Breast epithelium (tissue), 4 donors: ENCODE data around the gene VEPH1. TPM values are rescaled to one million over a fixed set of nuclear protein-coding genes. Genes with fewer than 3 reads are reported as not detected.

Experiments
- DNase-seq, 2 donors: peaks; one replicate each; pipeline ENCODE4 v3.0.0-alpha.2; 2019; ENCODE audit warnings: low spot score in 2 of 2
- H3K27ac ChIP-seq, 2 donors: fragments of 200-600 bp; sonication (generic) in 1 of 2; one replicate each; pipeline ENCODE4 v1.5.1; 2016 to 2019; ENCODE audit warnings: mild to moderate bottlenecking in 1 of 2
- H3K27me3 ChIP-seq, 2 donors: fragments of 200-600 bp; sonication (generic) in 1 of 2; one replicate each; pipeline versions ENCODE4 v1.5.1 to v1.6.0; 2017 to 2019; ENCODE audit warnings: control low read depth in 1 of 2, mild to moderate bottlenecking in 1 of 2
- H3K36me3 ChIP-seq: fragments of 200-600 bp; one replicate; pipeline ENCODE4 v1.5.1; 2019
- H3K4me1 ChIP-seq, 2 donors: fragments of 200-600 bp; sonication (generic); one replicate each; pipeline ENCODE4 v1.5.1; 2016 to 2019; ENCODE audit warnings: control low read depth in 1 of 2
- H3K4me3 ChIP-seq, 3 donors: fragments of 200-600 bp; sonication (generic); 1 replicate in 2 of 3; 2 replicates in 1 of 3; pipeline ENCODE4 v1.5.1; 2016 to 2019; ENCODE audit warnings: mild to moderate bottlenecking in 3 of 3, moderate library complexity in 2 of 3
- H3K9me3 ChIP-seq, 2 donors: fragments of 200-600 bp; sonication (generic) in 1 of 2; one replicate each; pipeline ENCODE4 v1.5.1; 2016 to 2019; ENCODE audit warnings: control low read depth in 1 of 2
- CTCF ChIP-seq, 3 donors: fragments of 450-650 bp; IDR thresholded peaks; one replicate each; pipeline ENCODE4 v1.5.1; 2016 to 2017; ENCODE audit warnings: antibody characterized with exemption in 3 of 3, mild to moderate bottlenecking in 3 of 3, moderate library complexity in 3 of 3
- POLR2A ChIP-seq: fragments of 450-650 bp; IDR thresholded peaks from one replicate; pipeline ENCODE4 v1.6.1; 2016; ENCODE audit warnings: antibody characterized with exemption, mild to moderate bottlenecking, moderate library complexity
- POLR2AphosphoS5 ChIP-seq, 3 donors: sonication (generic); formaldehyde crosslinking; IDR thresholded peaks; one replicate each; pipeline ENCODE4 v1.6.1; 2017; ENCODE audit warnings: antibody characterized with exemption in 3 of 3
- intact Hi-C: fragments of 100-400 bp; cut with DNase I; formaldehyde crosslinking; loops from one replicate; pipeline ENCODE4 v1.15.1; 2023; ENCODE audit warnings: low total_unique reads
- total RNA-seq, 3 donors: library from RNA; depleted of rRNA; stranded (reverse); fragments of >200 nt; gene quantifications; one replicate each; pipeline ENCODE4 v1.1.0, GENCODE V29; 2016

The VEPH1 gene
- total RNA-seq, 3 donors from 2014 or later = under 0.01 to 20.9 (median 8.8) TPM

- Histone ChIP-seq H3K4me3 (peak within 1 kb of the TSS; percentile 57 to 82 (median 61)), H3K36me3 (no peaks in the 10 kb centered on the region), H3K4me1 (peaks cover 0 to 6% of the 10 kb centered on the region in 2 donors), H3K9me3 (no peaks in the 10 kb centered on the region), H3K27me3 (no peaks in the 10 kb centered on the region), H3K27ac (peak within 1 kb of the TSS in 1 of 2 donors; percentile 66)
- DNase-seq = peak in 1 of 2 donors; percentile 20
- intact Hi-C loops = no loop called here
- TF ChIP-seq POLR2AphosphoS5 (IDR thresholded peaks at IDR 0.05) (peak in 1 of 3 donors; percentile 34), CTCF (IDR thresholded peaks at IDR 0.05) (no peak), POLR2A (no peak)
These were observed 66.5 kb downstream of the VEPH1 start, which contains the start of gene PTX3 for GRCh38 chr3:157436583-157437291. Gene PTX3 (plus strand): TSS chr3:157436850. CDS start chr3:157436934, 84 bp downstream.

GRCh38 chr3:157429708-157430107, 73.5 kb downstream of the VEPH1 start:
- intact Hi-C loops = loop anchor here (5.0 kb wide), 1 partner anchor 1732 kb away; no protein-coding TSS in a partner anchor
- no peaks in the 10 kb centered on the region for H3K9me3 ChIP-seq
- no peaks in the 10 kb centered on the region for H3K36me3 ChIP-seq

GRCh38 chr3:157428853-157429252, 74.4 kb downstream of the VEPH1 start:
- Histone ChIP-seq H3K36me3 (no peaks in the 10 kb centered on the region), H3K27ac (no peak overlapping the region), H3K27me3 (no peaks in the 10 kb centered on the region), H3K9me3 (no peaks in the 10 kb centered on the region), H3K4me3 (no peak overlapping the region), H3K4me1 (no peaks in the 10 kb centered on the region)
- intact Hi-C loops = no loop called here
- TF ChIP-seq CTCF (IDR thresholded peaks at IDR 0.05) = no peak
- no peak for TF ChIP-seq POLR2A
- TF ChIP-seq POLR2AphosphoS5 (IDR thresholded peaks at IDR 0.05) = no peak
- no peak for DNase-seq

More at GRCh38 chr3:157429708-157430107, 73.5 kb downstream of the VEPH1 start:
- Histone ChIP-seq H3K27ac (no peak overlapping the region), H3K4me3 (no peak overlapping the region), H3K4me1 (no peaks in the 10 kb centered on the region), H3K27me3 (no peaks in the 10 kb centered on the region)
- TF ChIP-seq POLR2AphosphoS5 (IDR thresholded peaks at IDR 0.05) (no peak), CTCF (IDR thresholded peaks at IDR 0.05) (no peak), POLR2A (no peak)
- no peak for DNase-seq

GRCh38 chr3:157427901-157428300, 75.3 kb downstream of the VEPH1 start:
- no peaks in the 10 kb centered on the region for H3K27me3 ChIP-seq
- intact Hi-C loops = no loop called here
- H3K4me3 ChIP-seq = no peak overlapping the region
- H3K4me1 ChIP-seq = no peaks in the 10 kb centered on the region
- TF ChIP-seq POLR2A (no peak), POLR2AphosphoS5 (IDR thresholded peaks at IDR 0.05) (no peak), CTCF (IDR thresholded peaks at IDR 0.05) (no peak)
- no peak overlapping the region for H3K27ac ChIP-seq
- H3K36me3 ChIP-seq = no peaks in the 10 kb centered on the region
- no peaks in the 10 kb centered on the region for H3K9me3 ChIP-seq
- no peak for DNase-seq

DNA sequence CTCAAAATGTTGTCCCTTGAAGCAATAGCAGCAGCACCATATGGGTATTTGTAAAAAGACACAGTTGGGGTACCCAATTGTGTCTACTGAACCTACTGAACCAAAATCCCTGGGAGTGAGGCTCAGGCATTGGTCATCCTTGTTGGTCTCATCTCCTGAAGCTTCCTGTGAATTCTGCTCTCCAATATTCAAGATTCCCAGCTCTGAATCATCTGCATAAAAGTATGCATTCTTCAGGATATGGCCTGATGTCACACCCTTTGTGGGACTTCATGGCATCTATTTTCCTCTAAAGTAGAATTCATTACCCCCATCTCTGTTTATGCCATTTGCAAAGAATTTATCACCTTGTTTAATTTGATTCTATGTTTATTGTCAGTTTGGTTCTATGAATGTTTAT, 79.9 kb downstream of the VEPH1 start:
- Histone ChIP-seq H3K4me1 (no peaks in the 10 kb centered on the region), H3K27ac (no peak overlapping the region), H3K9me3 (no peaks in the 10 kb centered on the region), H3K27me3 (no peaks in the 10 kb centered on the region), H3K4me3 (no peak overlapping the region), H3K36me3 (no peaks in the 10 kb centered on the region)
- intact Hi-C loops = no loop called here
- TF ChIP-seq POLR2A = no peak
- TF ChIP-seq POLR2AphosphoS5 (IDR thresholded peaks at IDR 0.05) = no peak
- TF ChIP-seq CTCF (IDR thresholded peaks at IDR 0.05) = no peak
- no peak for DNase-seq
